Neural progenitor cell (in vitro differentiated cells): ENCODE measurements around the gene MYPN.

Experiments
- EZH2phosphoT487 ChIP-seq: fragments of 200-600 bp; sonication (generic); IDR thresholded peaks from 2 replicates; pipeline ENCODE4 v1.6.1; 2017; ENCODE audit warnings: antibody characterized with exemption
- TF ChIP-seq, protein P1 (sequence below): fragments of 200-600 bp; sonication (generic); IDR thresholded peaks from 2 replicates; pipeline ENCODE4 v1.5.1; 2017; ENCODE audit warnings: antibody characterized with exemption, mild to moderate bottlenecking

GRCh38 chr10:68242051-68242450 lies 132.8 kb downstream of the MYPN start:
- TF ChIP-seq, protein P1, sequence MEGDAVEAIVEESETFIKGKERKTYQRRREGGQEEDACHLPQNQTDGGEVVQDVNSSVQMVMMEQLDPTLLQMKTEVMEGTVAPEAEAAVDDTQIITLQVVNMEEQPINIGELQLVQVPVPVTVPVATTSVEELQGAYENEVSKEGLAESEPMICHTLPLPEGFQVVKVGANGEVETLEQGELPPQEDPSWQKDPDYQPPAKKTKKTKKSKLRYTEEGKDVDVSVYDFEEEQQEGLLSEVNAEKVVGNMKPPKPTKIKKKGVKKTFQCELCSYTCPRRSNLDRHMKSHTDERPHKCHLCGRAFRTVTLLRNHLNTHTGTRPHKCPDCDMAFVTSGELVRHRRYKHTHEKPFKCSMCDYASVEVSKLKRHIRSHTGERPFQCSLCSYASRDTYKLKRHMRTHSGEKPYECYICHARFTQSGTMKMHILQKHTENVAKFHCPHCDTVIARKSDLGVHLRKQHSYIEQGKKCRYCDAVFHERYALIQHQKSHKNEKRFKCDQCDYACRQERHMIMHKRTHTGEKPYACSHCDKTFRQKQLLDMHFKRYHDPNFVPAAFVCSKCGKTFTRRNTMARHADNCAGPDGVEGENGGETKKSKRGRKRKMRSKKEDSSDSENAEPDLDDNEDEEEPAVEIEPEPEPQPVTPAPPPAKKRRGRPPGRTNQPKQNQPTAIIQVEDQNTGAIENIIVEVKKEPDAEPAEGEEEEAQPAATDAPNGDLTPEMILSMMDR = no peak
- TF ChIP-seq EZH2phosphoT487 = no peak
